Neural progenitor cell (in vitro differentiated cells): ENCODE data around the gene RXRA. TPM values are rescaled to one million over a fixed set of nuclear protein-coding genes. Genes with fewer than 3 reads are reported as not detected.

Experiments used
- DNase-seq: peaks from one replicate; pipeline ENCODE4 v3.0.0-alpha.2; 2016; ENCODE audit warnings: low spot score
- H2AFZ ChIP-seq: fragments of 200-600 bp; sonication (generic); replicated peaks from 2 replicates; pipeline ENCODE4 v1.6.1; 2016; ENCODE audit warnings: antibody characterized with exemption
- H3F3A ChIP-seq: fragments of 200-600 bp; sonication (generic); 2 replicates; pipeline ENCODE4 v1.6.1; 2016; ENCODE audit warnings: antibody characterized with exemption, low read depth
- H3K27ac ChIP-seq: fragments of 200-600 bp; sonication (generic); 2 replicates; pipeline ENCODE4 v1.5.1; 2016; ENCODE audit warnings: mild to moderate bottlenecking
- H3K27me3 ChIP-seq: fragments of 200-600 bp; sonication (generic); 2 replicates; pipeline ENCODE4 v1.6.1; 2016; ENCODE audit warnings: mild to moderate bottlenecking, moderate library complexity
- H3K36me3 ChIP-seq: fragments of 200-600 bp; sonication (generic); 2 replicates; pipeline ENCODE4 v1.5.1; 2016
- H3K4me1 ChIP-seq: fragments of 200-600 bp; sonication (generic); 2 replicates; pipeline ENCODE4 v1.6.1; 2016; ENCODE audit warnings: mixed run types
- H3K4me2 ChIP-seq: fragments of 200-600 bp; sonication (generic); 2 replicates; pipeline ENCODE4 v1.6.1; 2016
- H3K4me3 ChIP-seq: fragments of 200-600 bp; sonication (generic); 2 replicates; pipeline ENCODE4 v1.5.1; 2016
- H3K79me2 ChIP-seq: fragments of 200-600 bp; sonication (generic); 2 replicates; pipeline ENCODE4 v1.6.1; 2016; ENCODE audit warnings: low read depth
- H3K9ac ChIP-seq: fragments of 200-600 bp; sonication (generic); 2 replicates; pipeline ENCODE4 v1.6.1; 2016
- H3K9me3 ChIP-seq: fragments of 200-600 bp; sonication (generic); 2 replicates; pipeline ENCODE4 v1.5.1; 2016; ENCODE audit warnings: low read depth
- H4K20me1 ChIP-seq: fragments of 200-600 bp; sonication (generic); 2 replicates; pipeline ENCODE4 v1.6.1; 2016; ENCODE audit warnings: low read depth
- H3K27ac Mint-ChIP-seq: 3 replicates; pipeline ENCODE4 v1.8.0; 2021; ENCODE audit warnings: mixed read lengths
- H3K27me3 Mint-ChIP-seq: 2 replicates; pipeline ENCODE4 v1.8.0; 2022; ENCODE audit warnings: low read depth, mild to moderate bottlenecking, inconsistent platforms, moderate library complexity, mixed read lengths; ENCODE audit not compliant: insufficient read depth
- H3K36me3 Mint-ChIP-seq: 3 replicates; pipeline ENCODE4 v1.8.0; 2021; ENCODE audit warnings: mixed read lengths
- H3K4me1 Mint-ChIP-seq: 3 replicates; pipeline ENCODE4 v1.8.0; 2021; ENCODE audit warnings: mixed read lengths
- H3K4me3 Mint-ChIP-seq: 3 replicates; pipeline ENCODE4 v1.8.0; 2021; ENCODE audit warnings: mild to moderate bottlenecking, moderate library complexity, mixed read lengths
- H3K9me3 Mint-ChIP-seq: 3 replicates; pipeline ENCODE4 v1.8.0; 2020; ENCODE audit warnings: mixed read lengths
- CTCF ChIP-seq: fragments of 200-600 bp; sonication (generic); IDR thresholded peaks from 2 replicates; pipeline ENCODE4 v1.5.1; 2017; ENCODE audit warnings: antibody characterized with exemption, mild to moderate bottlenecking
- EZH2 ChIP-seq: fragments of 200-600 bp; sonication (generic); IDR thresholded peaks from 2 replicates; pipeline ENCODE4 v1.6.1; 2017; ENCODE audit warnings: antibody characterized with exemption, mild to moderate bottlenecking, moderate library complexity
- EZH2phosphoT487 ChIP-seq: fragments of 200-600 bp; sonication (generic); IDR thresholded peaks from 2 replicates; pipeline ENCODE4 v1.6.1; 2017; ENCODE audit warnings: antibody characterized with exemption
- total RNA-seq: library from RNA; depleted of rRNA; stranded (reverse); fragments of >200 nt; gene quantifications from 2 replicates; pipeline ENCODE4 v1.2.3, GENCODE V29; 2015; ENCODE audit warnings: low replicate concordance

Gene RXRA
- total RNA-seq, 1 donor from 2014 or later: 11.6 TPM

GRCh38 chr9:134383148-134383547, 56.9 kb downstream of the RXRA start:
- H3K9me3 ChIP-seq: no peaks in the 10 kb centered on the region
- no peak overlapping the region for H3K27ac ChIP-seq
- no peak for TF ChIP-seq EZH2phosphoT487
- TF ChIP-seq EZH2: no peak
- Mint-ChIP-seq H3K9me3 (no peaks in the 10 kb centered on the region), H3K4me3 (no peak overlapping the region), H3K36me3 (no peaks in the 10 kb centered on the region), H3K4me1 (peaks cover 15% of the 10 kb centered on the region), H3K27ac (no peak overlapping the region), H3K27me3 (no peaks in the 10 kb centered on the region)
- no peak overlapping the region for H3K4me3 ChIP-seq
- H3K9ac ChIP-seq: no peak overlapping the region
- H3K4me2 ChIP-seq: no peak overlapping the region
- no peaks in the 10 kb centered on the region for H3F3A ChIP-seq
- peaks cover 97% of the 10 kb centered on the region for H3K79me2 ChIP-seq
- no peak overlapping the region for H2AFZ ChIP-seq
- peaks cover 25% of the 10 kb centered on the region for H3K4me1 ChIP-seq
- H3K36me3 ChIP-seq: no peaks in the 10 kb centered on the region
- no peaks in the 10 kb centered on the region for H3K27me3 ChIP-seq
- peaks cover 100% of the 10 kb centered on the region for H4K20me1 ChIP-seq
- no peak for DNase-seq

GRCh38 chr9:134384811-134385479, 58.7 kb downstream of the RXRA start:
- Mint-ChIP-seq H3K4me1 (peaks cover 20% of the 10 kb centered on the region), H3K27me3 (no peaks in the 10 kb centered on the region), H3K4me3 (no peak overlapping the region), H3K9me3 (no peaks in the 10 kb centered on the region), H3K36me3 (no peaks in the 10 kb centered on the region), H3K27ac (no peak overlapping the region)
- TF ChIP-seq CTCF (no peak), EZH2phosphoT487 (no peak), EZH2 (no peak)
- Histone ChIP-seq H3K36me3 (no peaks in the 10 kb centered on the region), H3K79me2 (peaks cover 97% of the 10 kb centered on the region), H3K4me2 (no peak overlapping the region), H3K9ac (no peak overlapping the region), H3K27me3 (no peaks in the 10 kb centered on the region), H3K4me1 (peaks cover 12% of the 10 kb centered on the region), H3K27ac (peak overlapping the region; percentile 29), H4K20me1 (peaks cover 100% of the 10 kb centered on the region), H3K9me3 (no peaks in the 10 kb centered on the region), H3K4me3 (no peak overlapping the region), H3F3A (no peaks in the 10 kb centered on the region), H2AFZ (no peak overlapping the region)
- peak; percentile 62 for DNase-seq

- DNase-seq: no peak
- Histone ChIP-seq H3K4me2 (no peak overlapping the region), H3K4me1 (peaks cover 12% of the 10 kb centered on the region), H3K27me3 (no peaks in the 10 kb centered on the region), H3K27ac (no peak overlapping the region), H3K36me3 (no peaks in the 10 kb centered on the region), H3K9me3 (no peaks in the 10 kb centered on the region), H3K9ac (no peak overlapping the region), H2AFZ (no peak overlapping the region), H3K79me2 (peaks cover 93% of the 10 kb centered on the region), H3K4me3 (no peak overlapping the region), H3F3A (no peaks in the 10 kb centered on the region), H4K20me1 (peaks cover 100% of the 10 kb centered on the region)
- H3K4me1 Mint-ChIP-seq: peaks cover 23% of the 10 kb centered on the region
- no peak for TF ChIP-seq CTCF
- TF ChIP-seq EZH2phosphoT487: no peak
- TF ChIP-seq EZH2: no peak
- H3K4me3 Mint-ChIP-seq: no peak overlapping the region
- no peak overlapping the region for H3K27ac Mint-ChIP-seq
- H3K27me3 Mint-ChIP-seq: no peaks in the 10 kb centered on the region
- no peaks in the 10 kb centered on the region for H3K36me3 Mint-ChIP-seq
- no peaks in the 10 kb centered on the region for H3K9me3 Mint-ChIP-seq
These were observed 59.7 kb downstream of the RXRA start for GRCh38 chr9:134385915-134386314.
